Kidney epithelial cell (primary cell): ENCODE data around the gene COL4A4. TPM values are rescaled to one million over a fixed set of nuclear protein-coding genes. Genes with fewer than 3 reads are reported as not detected.

Source experiments
- DNase-seq: peaks from one replicate; pipeline ENCODE4 v3.0.0-alpha.2; 2010; ENCODE audit warnings: low read depth
- H3K27me3 ChIP-seq: 2 replicates; pipeline ENCODE4 v1.6.0; 2011; ENCODE audit warnings: low read length; ENCODE audit not compliant: control insufficient read depth, insufficient read depth
- H3K36me3 ChIP-seq: 2 replicates; pipeline ENCODE4 v1.5.1; 2011; ENCODE audit warnings: low read length; ENCODE audit not compliant: control insufficient read depth, insufficient read depth
- H3K4me3 ChIP-seq: 2 replicates; pipeline ENCODE4 v1.5.1; 2011; ENCODE audit warnings: low read depth, mild to moderate bottlenecking, control low read depth, low read length
- total RNA-seq: library from RNA; depleted of rRNA; stranded (reverse); fragments of >200 nt; gene quantifications from 2 replicates; pipeline ENCODE4 v1.2.3, GENCODE V29; 2015
- TF ChIP-seq, protein P1 (sequence below): IDR thresholded peaks from 2 replicates; pipeline ENCODE4 v1.5.1; 2011; ENCODE audit warnings: mild to moderate bottlenecking, moderate library complexity, low read length, control low read depth, inconsistent platforms; ENCODE audit not compliant: insufficient read depth, poor library complexity, severe bottlenecking

Gene COL4A4
- total RNA-seq, 1 donor from 2014 or later: 3.4 TPM

DNA sequence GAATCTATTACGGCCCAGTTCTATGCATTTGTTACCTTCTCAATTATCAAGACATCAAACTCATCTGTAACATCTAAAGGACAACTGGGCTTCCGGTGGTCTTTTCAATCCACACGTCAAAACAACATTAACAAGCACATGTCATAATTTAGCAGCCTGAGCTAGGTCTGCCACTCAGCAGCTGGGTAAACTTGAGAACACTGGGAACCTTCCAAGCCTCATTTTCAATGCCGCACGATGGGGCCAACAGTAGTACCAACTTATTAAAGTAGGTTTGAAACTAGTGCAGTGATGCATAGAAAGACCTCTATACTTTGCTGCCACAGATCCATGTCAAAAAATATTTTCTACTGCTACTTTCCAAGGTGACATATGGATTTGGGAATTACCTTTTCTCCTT is 60.4 kb downstream of the COL4A4 start:
- H3K36me3 ChIP-seq: no peaks in the 10 kb centered on the region
- no peaks in the 10 kb centered on the region for H3K27me3 ChIP-seq
- TF ChIP-seq, protein P1, sequence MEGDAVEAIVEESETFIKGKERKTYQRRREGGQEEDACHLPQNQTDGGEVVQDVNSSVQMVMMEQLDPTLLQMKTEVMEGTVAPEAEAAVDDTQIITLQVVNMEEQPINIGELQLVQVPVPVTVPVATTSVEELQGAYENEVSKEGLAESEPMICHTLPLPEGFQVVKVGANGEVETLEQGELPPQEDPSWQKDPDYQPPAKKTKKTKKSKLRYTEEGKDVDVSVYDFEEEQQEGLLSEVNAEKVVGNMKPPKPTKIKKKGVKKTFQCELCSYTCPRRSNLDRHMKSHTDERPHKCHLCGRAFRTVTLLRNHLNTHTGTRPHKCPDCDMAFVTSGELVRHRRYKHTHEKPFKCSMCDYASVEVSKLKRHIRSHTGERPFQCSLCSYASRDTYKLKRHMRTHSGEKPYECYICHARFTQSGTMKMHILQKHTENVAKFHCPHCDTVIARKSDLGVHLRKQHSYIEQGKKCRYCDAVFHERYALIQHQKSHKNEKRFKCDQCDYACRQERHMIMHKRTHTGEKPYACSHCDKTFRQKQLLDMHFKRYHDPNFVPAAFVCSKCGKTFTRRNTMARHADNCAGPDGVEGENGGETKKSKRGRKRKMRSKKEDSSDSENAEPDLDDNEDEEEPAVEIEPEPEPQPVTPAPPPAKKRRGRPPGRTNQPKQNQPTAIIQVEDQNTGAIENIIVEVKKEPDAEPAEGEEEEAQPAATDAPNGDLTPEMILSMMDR: no peak
- no peak for DNase-seq
- H3K4me3 ChIP-seq: no peak overlapping the region

DNA sequence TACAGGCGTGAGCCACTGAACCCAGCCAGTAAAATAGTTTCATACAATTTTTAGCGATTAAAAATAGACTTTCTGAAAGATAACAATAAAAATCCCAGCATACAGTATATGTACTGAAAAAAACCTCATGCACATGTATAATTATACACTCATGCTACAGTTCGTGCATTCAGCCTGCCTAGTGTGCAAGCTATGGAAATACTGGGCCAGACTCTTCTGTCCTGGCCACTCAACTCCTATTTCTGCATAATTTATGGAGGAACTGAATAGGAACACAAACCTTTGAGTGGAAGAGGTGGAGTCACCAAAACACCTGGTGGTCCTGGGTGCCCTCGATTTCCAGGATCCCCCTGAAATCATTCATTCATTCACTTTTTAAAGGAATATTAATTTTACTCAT is 64.7 kb downstream of the COL4A4 start:
- no peaks in the 10 kb centered on the region for H3K27me3 ChIP-seq
- TF ChIP-seq, protein P1: no peak
- no peak for DNase-seq
- H3K36me3 ChIP-seq: no peaks in the 10 kb centered on the region
- no peak overlapping the region for H3K4me3 ChIP-seq

DNA sequence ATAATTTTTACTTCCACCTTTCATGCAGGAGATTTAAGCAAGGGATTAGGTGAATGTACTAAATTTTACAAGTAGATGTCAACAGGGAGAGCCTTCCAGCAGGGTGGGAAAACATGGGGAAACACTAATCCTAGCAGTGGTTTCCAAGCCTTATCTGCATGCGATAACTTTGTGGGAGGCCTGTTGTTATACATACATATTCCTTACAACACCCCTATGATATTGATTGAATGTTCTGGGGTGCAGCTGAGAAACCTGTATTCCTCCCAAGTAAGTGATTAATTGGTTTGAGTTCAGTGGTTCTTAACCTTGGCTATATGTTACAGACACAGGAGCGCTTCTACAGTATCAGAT is 65.9 kb downstream of the COL4A4 start:
- no peak overlapping the region for H3K4me3 ChIP-seq

DNA sequence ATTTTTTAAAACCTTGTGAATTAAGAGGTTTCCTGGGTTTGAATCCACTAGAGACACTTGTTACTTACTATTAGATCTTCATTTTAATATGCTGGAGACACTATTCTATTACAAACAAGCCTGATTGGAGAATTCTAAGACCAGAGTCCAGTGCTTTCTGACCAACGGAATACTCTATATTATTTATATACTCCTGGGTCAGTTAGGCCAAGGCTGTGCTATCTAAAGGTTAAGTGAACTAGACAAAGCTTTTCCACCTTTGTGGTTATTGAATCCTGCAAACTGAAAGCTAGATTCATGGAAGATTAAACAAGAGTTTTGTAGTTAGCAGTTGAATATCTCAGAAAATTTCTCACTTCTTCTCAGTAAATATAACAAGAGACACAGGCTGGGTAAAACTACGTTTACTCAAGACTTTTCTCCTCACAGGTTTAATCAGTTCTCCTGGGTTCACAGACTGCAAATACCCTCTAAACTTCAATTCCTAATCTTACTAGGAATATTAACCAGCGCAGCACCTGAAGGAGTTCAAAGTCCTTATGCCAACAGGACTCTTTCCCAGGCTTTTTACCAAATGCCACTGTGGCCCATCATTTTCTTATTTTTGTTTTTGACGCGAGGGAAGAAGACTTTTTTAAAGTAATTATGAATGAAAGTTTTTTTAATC is 66.4 kb downstream of the COL4A4 start:
- Histone ChIP-seq H3K36me3 (no peaks in the 10 kb centered on the region), H3K4me3 (no peak overlapping the region), H3K27me3 (no peaks in the 10 kb centered on the region)
- no peak for DNase-seq
- TF ChIP-seq, protein P1: no peak

More for the DNA sequence above, 65.9 kb downstream of the COL4A4 start:
- H3K36me3 ChIP-seq: no peaks in the 10 kb centered on the region
- no peak for DNase-seq
- no peaks in the 10 kb centered on the region for H3K27me3 ChIP-seq
- TF ChIP-seq, protein P1: no peak

DNA sequence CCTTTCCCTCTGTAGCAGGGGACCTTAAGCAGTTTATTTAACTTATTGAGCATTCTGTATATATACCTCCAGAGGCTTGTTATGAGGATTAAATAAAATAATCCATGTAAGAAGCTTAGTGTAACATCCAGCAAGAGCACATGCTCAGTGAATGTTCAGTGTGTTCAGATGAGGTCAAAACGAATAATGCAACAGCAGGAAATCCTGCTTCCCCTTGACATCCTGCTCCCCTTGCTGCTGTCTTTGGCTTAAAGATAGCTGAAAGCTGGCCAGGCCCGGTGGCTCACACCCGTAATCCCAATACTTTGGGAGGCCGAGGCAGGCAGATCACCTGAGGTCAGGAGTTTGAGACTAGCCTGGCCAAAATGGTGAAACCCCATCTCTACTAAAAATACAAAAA is 68.7 kb downstream of the COL4A4 start:
- no peak for DNase-seq
- Histone ChIP-seq H3K27me3 (no peaks in the 10 kb centered on the region), H3K36me3 (no peaks in the 10 kb centered on the region), H3K4me3 (no peak overlapping the region)
- TF ChIP-seq, protein P1: no peak

DNA sequence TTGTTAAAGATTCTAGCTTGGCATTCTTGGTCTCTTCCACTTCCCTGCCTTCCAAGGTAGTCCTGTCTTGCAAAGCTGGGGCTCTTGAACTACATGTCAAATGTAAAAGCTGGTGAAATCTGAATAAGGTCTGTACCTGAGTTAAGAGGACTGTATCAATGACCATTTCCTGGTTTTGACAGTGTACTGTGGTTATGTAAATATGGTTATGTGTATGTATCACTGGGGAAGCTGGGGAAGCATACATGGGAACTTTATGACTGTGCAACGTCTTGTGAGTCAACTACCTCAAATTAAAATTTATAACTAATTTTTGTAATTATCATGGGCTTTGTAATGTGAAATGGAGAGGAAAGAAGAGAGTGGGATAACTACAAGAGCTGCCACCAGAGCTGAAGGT is 81.7 kb downstream of the COL4A4 start:
- Histone ChIP-seq H3K4me3 (no peak overlapping the region), H3K36me3 (no peaks in the 10 kb centered on the region), H3K27me3 (no peaks in the 10 kb centered on the region)
- DNase-seq: no peak
- TF ChIP-seq, protein P1: no peak
